UCSD-AML1 (cell line): ENCODE measurements around the gene TLE2.
"Not testable (repeated sequence)": the region's sequence is repeated elsewhere in the genome, so short reads cannot be mapped to it uniquely, and the experiment has no call there.

Source experiments
- DNase-seq: peaks from one replicate; lab custom pipeline; 2025; ENCODE audit not compliant: unreplicated experiment; lab: John Stamatoyannopoulos, UW

Gene TLE2

GRCh38 chr19:3015126-3016057 is 13.7 kb downstream of the TLE2 start:
- DNase-seq, result no peak

GRCh38 chr19:3014135-3014534 is 14.9 kb downstream of the TLE2 start:
- no peak for DNase-seq

GRCh38 chr19:3013263-3013725 is 15.8 kb downstream of the TLE2 start:
- no peak for DNase-seq

GRCh38 chr19:3012621-3013262 is 16.3 kb downstream of the TLE2 start:
- no peak for DNase-seq

- DNase-seq, result not testable (repeated sequence)
Observed at GRCh38 chr19:3012059-3012458, 17.0 kb downstream of the TLE2 start.

GRCh38 chr19:3010871-3011270 is 18.2 kb downstream of the TLE2 start:
- no peak for DNase-seq

- no peak for DNase-seq
Observed at GRCh38 chr19:3008994-3009393, 20.1 kb downstream of the TLE2 start.

- DNase-seq, result no peak
Observed at GRCh38 chr19:3007975-3008374, 21.1 kb downstream of the TLE2 start.

GRCh38 chr19:3006075-3006767 is 22.9 kb downstream of the TLE2 start:
- DNase-seq, result no peak

- no peak for DNase-seq
Observed at GRCh38 chr19:3005345-3005744, 23.7 kb downstream of the TLE2 start.

GRCh38 chr19:3004522-3004921 is 24.6 kb downstream of the TLE2 start:
- DNase-seq, result no peak

GRCh38 chr19:3003046-3003445 is 26.0 kb downstream of the TLE2 start:
- no peak for DNase-seq

- no peak for DNase-seq
Observed at GRCh38 chr19:3001235-3001800, 27.8 kb downstream of the TLE2 start.

GRCh38 chr19:2998642-2999041 is 30.4 kb downstream of the TLE2 start:
- DNase-seq, result no peak

- no peak for DNase-seq
Observed at GRCh38 chr19:2997720-2998119, 31.4 kb downstream of the TLE2 start.

- no peak for DNase-seq
Observed at GRCh38 chr19:2994588-2995131, 34.4 kb downstream of the TLE2 start.

- DNase-seq, result no peak
Observed at GRCh38 chr19:2993579-2993978, 35.5 kb downstream of the TLE2 start.

- no peak for DNase-seq
Observed at GRCh38 chr19:2992958-2993357, 36.1 kb downstream of the TLE2 start.

GRCh38 chr19:2992333-2992732 is 36.7 kb downstream of the TLE2 start:
- DNase-seq, result not testable (repeated sequence)

GRCh38 chr19:2989236-2989946 is 39.7 kb downstream of the TLE2 start:
- no peak for DNase-seq
